Stomach (tissue), 9 donors: ENCODE measurements around the gene FGD6. TPM values are rescaled to one million over a fixed set of nuclear protein-coding genes. Genes with fewer than 3 reads are reported as not detected.

ENCODE experiments used
- DNase-seq, 2 donors: peaks; one replicate each; pipeline versions ENCODE4 v3.0.0 to v3.0.0-alpha.2; 2013 to 2019
- H3K27ac ChIP-seq, 5 donors: fragments of 200-600 bp in 4 of 5; sonication (generic) in 4 of 5; one replicate each; pipeline ENCODE4 v1.5.1; 2013 to 2019; ENCODE audit warnings: mild to moderate bottlenecking in 1 of 5, moderate library complexity in 1 of 5
- H3K27me3 ChIP-seq, 3 donors: fragments of 200-600 bp; sonication (generic); one replicate each; pipeline ENCODE4 v1.5.1; 2017 to 2019; ENCODE audit warnings: mixed run types in 1 of 3
- H3K36me3 ChIP-seq, 4 donors: fragments of 200-600 bp; sonication (generic); 1 replicate in 3 of 4; 2 replicates in 1 of 4; pipeline ENCODE4 v1.5.1; 2016 to 2019
- H3K4me1 ChIP-seq, 4 donors: fragments of 200-600 bp; sonication (generic); one replicate each; pipeline ENCODE4 v1.5.1; 2016 to 2019
- H3K4me3 ChIP-seq, 4 donors: fragments of 200-600 bp; sonication (generic) in 3 of 4; one replicate each; pipeline ENCODE4 v1.5.1; 2016 to 2019; ENCODE audit warnings: mild to moderate bottlenecking in 1 of 4
- H3K9me3 ChIP-seq, 4 donors: fragments of 200-600 bp; sonication (generic); one replicate each; pipeline ENCODE4 v1.5.1; 2016 to 2019
- CTCF ChIP-seq, 7 experiments: fragments of 450-650 bp in 4 of 7; fragments of 200-600 bp in 3 of 7; sonication (generic) in 3 of 7; IDR thresholded peaks; one replicate each; pipeline ENCODE4 v1.5.1; 2016 to 2019; ENCODE audit warnings: antibody characterized with exemption in 7 of 7, control low read depth in 2 of 7, mild to moderate bottlenecking in 1 of 7
- EP300 ChIP-seq: sonication (generic); formaldehyde crosslinking; IDR thresholded peaks from one replicate; pipeline ENCODE4 v1.6.1; 2017; ENCODE audit warnings: antibody characterized with exemption
- POLR2A ChIP-seq, 4 donors: fragments of 450-650 bp; IDR thresholded peaks; one replicate each; pipeline ENCODE4 v1.6.1; 2016; ENCODE audit warnings: antibody characterized with exemption in 4 of 4, control low read depth in 2 of 4, mild to moderate bottlenecking in 1 of 4, moderate library complexity in 1 of 4
- POLR2AphosphoS5 ChIP-seq, 3 donors: sonication (generic); formaldehyde crosslinking; IDR thresholded peaks; one replicate each; pipeline ENCODE4 v1.6.1; 2016; ENCODE audit warnings: antibody characterized with exemption in 3 of 3
- WGBS, 5 donors: extraction: QIAGEN DNeasy Blood & Tissue Kit in 3 of 5; methylation state at CpG; one replicate each; pipeline versions ENCODE4 v1.1.5 to v1.1.7; 2013 to 2018; 5-methylcytosine and 5-hydroxymethylcytosine counted together
- intact Hi-C: fragments of 100-400 bp; cut with DNase I; formaldehyde crosslinking; loops from one replicate; pipeline ENCODE4 v1.15.1; 2023; ENCODE audit warnings: low total_unique reads
- polyA plus RNA-seq, 3 donors: library from polyadenylated mRNA; stranded (reverse); fragments of 200-250 nt; gene quantifications; one replicate each; pipeline ENCODE4 v1.2.3, GENCODE V29; 2013
- total RNA-seq, 5 donors: library from RNA; depleted of rRNA; stranded (reverse); fragments of >200 nt; gene quantifications; one replicate each; pipeline versions ENCODE4 v1.1.0 to v1.2.3, GENCODE V29; 2014 to 2016
- donor health status: healthy with polysubstance abuse.
- donor health status: Bipolar disorder and iron deficiency.
- donor health status: healthy.

FGD6 gene
- total and polyA plus RNA-seq, 8 donors: 0.92 to 16.3 (median 5.7) TPM

- Histone ChIP-seq H3K27ac (no peak overlapping the region), H3K36me3 (peaks cover 4 to 87% (median 73%) of the 10 kb centered on the region in 4 donors), H3K9me3 (no peaks in the 10 kb centered on the region), H3K4me1 (no peaks in the 10 kb centered on the region), H3K4me3 (no peak overlapping the region), H3K27me3 (no peaks in the 10 kb centered on the region)
- DNase-seq: no peak
- TF ChIP-seq CTCF (IDR thresholded peaks at IDR 0.05) (no peak), EP300 (no peak), POLR2A (IDR thresholded peaks at IDR 0.05) (no peak), POLR2AphosphoS5 (IDR thresholded peaks at IDR 0.05) (no peak)
- WGBS, 5 donors: 78 to 89% (median 83%) methylated on average over 2 of the region's 2 CpGs
- intact Hi-C loops: no loop called here
Observed at GRCh38 chr12:95037906-95038305, 179.4 kb downstream of the FGD6 start.

- Histone ChIP-seq H3K36me3 (peaks cover 0 to 90% (median 73%) of the 10 kb centered on the region in 4 donors), H3K4me1 (no peaks in the 10 kb centered on the region), H3K27ac (no peak overlapping the region), H3K27me3 (no peaks in the 10 kb centered on the region), H3K4me3 (no peak overlapping the region), H3K9me3 (no peaks in the 10 kb centered on the region)
- DNase-seq: no peak
- TF ChIP-seq POLR2AphosphoS5 (IDR thresholded peaks at IDR 0.05): no peak
- no peak for TF ChIP-seq CTCF (IDR thresholded peaks at IDR 0.05)
- no peak for TF ChIP-seq EP300
- TF ChIP-seq POLR2A (IDR thresholded peaks at IDR 0.05): no peak
- WGBS, 5 donors: 86 to 100% (median 90%) methylated on average over 1 of the region's 1 CpG
- intact Hi-C loops: no loop called here
Observed at GRCh38 chr12:95034750-95035149, 182.5 kb downstream of the FGD6 start.

Other genes with a start within 250 kb of the FGD6 start
- 10 to 100 TPM; 20.4 to 82.8 (median 59.4) TPM for gene NDUFA12, start 213.8 kb downstream of the FGD6 start, total RNA-seq
- gene NDUFA12, start 213.8 kb downstream of the FGD6 start, polyA plus RNA-seq: 100 to 1,000 TPM; 118 to 142 (median 131) TPM
- gene NR2C1, start 143.8 kb downstream of the FGD6 start, total RNA-seq: 10 to 100 TPM; 29.5 to 76.4 (median 45.5) TPM
- 10 to 100 TPM in 2 of 3 donors, 1 to 10 TPM in 1; 8.7 to 21.0 (median 15.3) TPM for gene NR2C1, start 143.8 kb downstream of the FGD6 start, polyA plus RNA-seq
- gene VEZT, start 340 bp upstream of the FGD6 start, total RNA-seq: 100 to 1,000 TPM in 2 of 5 donors, 10 to 100 TPM in 3; 40.8 to 165 (median 59.4) TPM
- gene VEZT, start 340 bp upstream of the FGD6 start, polyA plus RNA-seq: 10 to 100 TPM; 11.0 to 22.6 (median 14.7) TPM